B cell (primary cell): Measurements from ENCODE around the gene SANBR.

Experiments used
- CTCF ChIP-seq: fragments of 200-600 bp; IDR thresholded peaks from one replicate; pipeline ENCODE4 v1.8.0; 2022; ENCODE audit warnings: antibody characterized with exemption, mild to moderate bottlenecking
- EZH2 ChIP-seq: IDR thresholded peaks from 2 replicates; pipeline ENCODE4 v1.6.1; 2012; ENCODE audit warnings: borderline replicate concordance, low read depth, mild to moderate bottlenecking, moderate library complexity, low read length; ENCODE audit not compliant: insufficient read depth, poor library complexity, severe bottlenecking

- TF ChIP-seq CTCF (no peak), EZH2 (no peak)
These were observed 35.1 kb downstream of the SANBR start for GRCh38 chr2:61100801-61101200.
